Thyroid gland (tissue), 4 donors: ENCODE data around the gene FRMD4A. TPM values are rescaled to one million over a fixed set of nuclear protein-coding genes. Genes with fewer than 3 reads are reported as not detected.

Source experiments
- DNase-seq, 2 donors: peaks; one replicate each; pipeline ENCODE4 v3.0.0-alpha.2; 2019
- H3K27ac ChIP-seq, 3 donors: fragments of 200-600 bp; sonication (generic); 1 replicate in 2 of 3; 2 replicates in 1 of 3; pipeline ENCODE4 v1.5.1; 2016 to 2019; ENCODE audit warnings: mild to moderate bottlenecking in 1 of 3, moderate library complexity in 1 of 3
- H3K27me3 ChIP-seq: fragments of 200-600 bp; sonication (generic); one replicate; pipeline ENCODE4 v1.5.1; 2019
- H3K36me3 ChIP-seq, 2 donors: fragments of 200-600 bp; sonication (generic); one replicate each; pipeline ENCODE4 v1.5.1; 2016 to 2019
- H3K4me1 ChIP-seq, 2 donors: fragments of 200-600 bp; sonication (generic); one replicate each; pipeline ENCODE4 v1.5.1; 2017 to 2019
- H3K4me3 ChIP-seq, 3 donors: fragments of 200-600 bp; sonication (generic); replicated peaks in 1 of 3; 1 replicate in 2 of 3; 2 replicates in 1 of 3; pipeline ENCODE4 v1.5.1; 2016; ENCODE audit warnings: mild to moderate bottlenecking in 1 of 3
- H3K9me3 ChIP-seq: fragments of 200-600 bp; sonication (generic); one replicate; pipeline ENCODE4 v1.5.1; 2017
- POLR2A ChIP-seq, 2 donors: fragments of 450-650 bp; IDR thresholded peaks; one replicate each; pipeline ENCODE4 v1.6.1; 2017; ENCODE audit warnings: antibody characterized with exemption in 2 of 2, mild to moderate bottlenecking in 2 of 2, moderate library complexity in 1 of 2
- WGBS, 2 donors: methylation state at CpG; one replicate each; pipeline ENCODE4 v1.1.5; 2017; 5-methylcytosine and 5-hydroxymethylcytosine counted together
- intact Hi-C: fragments of 100-400 bp; cut with DNase I; formaldehyde crosslinking; loops from one replicate; pipeline ENCODE4 v1.15.1; 2023
- total RNA-seq, 4 donors: library from RNA; depleted of rRNA; stranded (reverse); fragments of >200 nt; gene quantifications; one replicate each; pipeline ENCODE4 v1.2.3, GENCODE V29; 2016
- TF ChIP-seq, protein P1 (sequence below), 6 experiments: fragments of 200-600 bp in 3 of 6; fragments of 450-650 bp in 3 of 6; sonication (generic) in 3 of 6; IDR thresholded peaks; one replicate each; pipeline ENCODE4 v1.5.1; 2016 to 2019; ENCODE audit warnings: antibody characterized with exemption in 6 of 6, mild to moderate bottlenecking in 2 of 6, inconsistent platforms in 1 of 6, moderate library complexity in 1 of 6

FRMD4A gene
- total RNA-seq, 4 donors from 2014 or later: 10.6 to 18.6 (median 16.3) TPM

DNA sequence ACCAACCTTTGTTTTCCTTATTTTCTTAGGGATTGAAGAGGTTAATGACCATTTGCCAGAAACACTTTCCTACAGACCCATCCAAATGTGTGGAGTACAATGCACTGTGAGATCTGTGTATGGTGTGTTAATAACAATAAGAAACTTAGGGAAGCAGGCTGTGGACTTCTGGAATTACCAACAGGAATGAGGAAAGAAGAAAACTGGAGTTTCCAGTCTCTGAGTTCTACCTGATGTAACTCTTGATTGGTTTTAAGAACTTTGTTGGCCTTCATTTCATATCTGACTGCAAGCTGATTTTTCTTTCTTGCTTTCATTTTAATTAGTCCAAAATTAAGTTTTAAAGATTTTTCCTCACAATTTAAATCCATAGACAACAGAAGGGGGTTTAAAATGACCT, 700.5 kb downstream of the FRMD4A start:
- intact Hi-C loops: no loop called here
- peaks cover 18 to 23% of the 10 kb centered on the region in 2 donors for H3K4me1 ChIP-seq
- H3K4me3 ChIP-seq: no peak overlapping the region
- H3K27me3 ChIP-seq: no peaks in the 10 kb centered on the region
- H3K27ac ChIP-seq: peak overlapping the region in 2 of 3 donors; percentile 34 to 52
- TF ChIP-seq, protein P1, sequence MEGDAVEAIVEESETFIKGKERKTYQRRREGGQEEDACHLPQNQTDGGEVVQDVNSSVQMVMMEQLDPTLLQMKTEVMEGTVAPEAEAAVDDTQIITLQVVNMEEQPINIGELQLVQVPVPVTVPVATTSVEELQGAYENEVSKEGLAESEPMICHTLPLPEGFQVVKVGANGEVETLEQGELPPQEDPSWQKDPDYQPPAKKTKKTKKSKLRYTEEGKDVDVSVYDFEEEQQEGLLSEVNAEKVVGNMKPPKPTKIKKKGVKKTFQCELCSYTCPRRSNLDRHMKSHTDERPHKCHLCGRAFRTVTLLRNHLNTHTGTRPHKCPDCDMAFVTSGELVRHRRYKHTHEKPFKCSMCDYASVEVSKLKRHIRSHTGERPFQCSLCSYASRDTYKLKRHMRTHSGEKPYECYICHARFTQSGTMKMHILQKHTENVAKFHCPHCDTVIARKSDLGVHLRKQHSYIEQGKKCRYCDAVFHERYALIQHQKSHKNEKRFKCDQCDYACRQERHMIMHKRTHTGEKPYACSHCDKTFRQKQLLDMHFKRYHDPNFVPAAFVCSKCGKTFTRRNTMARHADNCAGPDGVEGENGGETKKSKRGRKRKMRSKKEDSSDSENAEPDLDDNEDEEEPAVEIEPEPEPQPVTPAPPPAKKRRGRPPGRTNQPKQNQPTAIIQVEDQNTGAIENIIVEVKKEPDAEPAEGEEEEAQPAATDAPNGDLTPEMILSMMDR (IDR thresholded peaks at IDR 0.05): no peak
- no peak for TF ChIP-seq POLR2A (IDR thresholded peaks at IDR 0.05)
- H3K36me3 ChIP-seq: peaks cover 0 to 4% of the 10 kb centered on the region in 2 donors
- no peaks in the 10 kb centered on the region for H3K9me3 ChIP-seq
- no peak for DNase-seq

GRCh38 chr10:13629116-13629515, 701.6 kb downstream of the FRMD4A start:
- peaks cover 18 to 23% of the 10 kb centered on the region in 2 donors for H3K4me1 ChIP-seq
- peak overlapping the region in 2 of 3 donors; percentile 43 to 52 for H3K27ac ChIP-seq
- DNase-seq: peak; percentile 16 to 51
- H3K4me3 ChIP-seq: no peak overlapping the region
- no peaks in the 10 kb centered on the region for H3K27me3 ChIP-seq
- intact Hi-C loops: no loop called here
- 31 to 43% methylated on average over 2 of the region's 2 CpGs for WGBS, 2 donors
- H3K9me3 ChIP-seq: no peaks in the 10 kb centered on the region
- TF ChIP-seq, protein P1 (IDR thresholded peaks at IDR 0.05): no peak
- no peak for TF ChIP-seq POLR2A (IDR thresholded peaks at IDR 0.05)
- peaks cover 0 to 4% of the 10 kb centered on the region in 2 donors for H3K36me3 ChIP-seq

DNA sequence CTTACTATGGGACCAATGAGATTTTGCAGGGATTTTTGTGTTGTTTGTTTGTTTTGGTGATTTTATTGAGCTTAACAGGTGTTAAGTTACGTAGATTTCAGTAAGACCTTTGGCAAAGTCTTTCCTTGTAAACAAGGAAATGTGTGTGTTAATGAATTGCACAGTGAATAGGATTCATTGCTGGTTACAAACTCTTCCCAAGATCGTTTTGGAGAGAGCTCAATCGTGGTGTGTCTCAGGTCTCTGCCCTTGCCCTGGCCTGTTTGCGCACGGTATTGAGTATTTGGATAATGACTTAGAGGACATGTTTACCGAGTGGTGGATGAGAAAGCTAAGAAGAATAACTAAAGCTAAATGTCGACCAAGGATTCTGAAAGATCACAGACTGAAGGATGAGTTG, 702.1 kb downstream of the FRMD4A start:
- Histone ChIP-seq H3K4me1 (peaks cover 18 to 26% of the 10 kb centered on the region in 2 donors), H3K9me3 (no peaks in the 10 kb centered on the region), H3K27ac (peak overlapping the region; percentile 21 to 52 (median 43)), H3K4me3 (no peak overlapping the region), H3K27me3 (no peaks in the 10 kb centered on the region), H3K36me3 (peaks cover 0 to 4% of the 10 kb centered on the region in 2 donors)
- DNase-seq: no peak
- WGBS, 2 donors: 46 to 58% methylated on average over 7 of the region's 7 CpGs
- TF ChIP-seq POLR2A (IDR thresholded peaks at IDR 0.05): no peak
- TF ChIP-seq, protein P1 (IDR thresholded peaks at IDR 0.05): no peak
- intact Hi-C loops: no loop called here

DNA sequence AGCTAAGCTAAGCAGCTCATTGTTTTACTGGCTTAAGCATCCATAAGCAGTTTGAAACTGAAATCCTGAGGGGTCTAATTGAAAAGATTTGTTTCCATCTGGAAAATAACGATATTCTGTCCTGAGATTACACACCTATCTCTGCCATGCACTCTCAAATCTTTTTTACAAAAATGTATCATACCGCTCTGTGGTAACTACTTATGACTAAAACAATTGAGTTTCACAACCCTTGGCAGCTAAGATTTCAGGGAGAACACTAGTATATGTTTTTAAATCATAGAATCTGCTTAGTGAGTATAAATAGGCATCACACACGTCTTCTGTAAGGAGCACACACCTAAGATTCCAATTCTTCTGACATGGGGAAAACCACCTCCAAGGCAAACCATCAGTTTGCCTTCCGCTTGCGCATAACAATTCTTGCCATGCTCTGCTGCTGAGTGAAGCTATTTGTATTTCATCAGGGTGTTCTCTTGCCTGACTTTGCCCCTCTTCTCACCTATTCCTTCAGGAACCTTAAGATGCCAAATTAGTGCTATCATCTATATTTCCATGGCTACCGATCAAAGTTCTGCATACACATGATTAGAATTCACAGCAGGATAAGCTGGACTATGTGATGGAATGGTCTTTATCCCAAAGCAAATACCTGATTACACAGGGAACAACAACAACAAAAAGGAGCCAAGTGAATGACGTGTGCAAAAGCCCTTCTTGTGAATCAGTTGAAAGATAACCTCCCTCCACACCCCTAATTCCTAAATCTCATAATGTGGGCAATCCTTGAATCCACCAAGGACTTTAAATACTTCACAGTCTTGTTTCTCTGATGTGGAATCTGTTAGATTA, 703.0 kb downstream of the FRMD4A start:
- intact Hi-C loops: no loop called here
- H3K27ac ChIP-seq: peak overlapping the region in 1 of 3 donors; percentile 52
- 95 to 98% methylated on average over 7 of the region's 7 CpGs for WGBS, 2 donors
- TF ChIP-seq, protein P1 (IDR thresholded peaks at IDR 0.05): no peak
- no peak for TF ChIP-seq POLR2A (IDR thresholded peaks at IDR 0.05)
- no peaks in the 10 kb centered on the region for H3K9me3 ChIP-seq
- no peaks in the 10 kb centered on the region for H3K27me3 ChIP-seq
- DNase-seq: no peak
- no peak overlapping the region for H3K4me3 ChIP-seq
- H3K36me3 ChIP-seq: peaks cover 0 to 4% of the 10 kb centered on the region in 2 donors
- peaks cover 18 to 27% of the 10 kb centered on the region in 2 donors for H3K4me1 ChIP-seq

DNA sequence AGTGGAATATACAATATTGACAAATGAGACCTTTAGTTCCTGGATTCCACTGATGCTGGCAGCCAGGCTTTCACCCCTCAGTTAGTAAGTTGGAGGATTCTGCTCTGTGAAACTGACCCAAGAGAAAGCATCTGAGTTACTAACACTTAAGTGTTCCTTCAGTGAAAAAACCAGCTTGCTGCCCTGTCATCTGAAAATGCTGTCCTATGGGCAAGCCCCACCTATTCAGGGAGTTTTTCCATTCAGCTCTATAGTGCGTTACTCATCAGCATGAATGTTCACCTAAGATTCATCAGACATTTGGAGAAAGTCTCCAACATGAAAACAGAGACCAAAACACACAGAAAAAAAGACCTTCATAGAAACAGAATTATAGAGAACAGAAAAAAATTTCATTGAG, 706.1 kb downstream of the FRMD4A start:
- H3K9me3 ChIP-seq: no peaks in the 10 kb centered on the region
- TF ChIP-seq, protein P1 (IDR thresholded peaks at IDR 0.05): no peak
- no peak for TF ChIP-seq POLR2A (IDR thresholded peaks at IDR 0.05)
- H3K36me3 ChIP-seq: peaks cover 0 to 7% of the 10 kb centered on the region in 2 donors
- 91 to 95% methylated on average over 1 of the region's 1 CpG for WGBS, 2 donors
- no peak overlapping the region for H3K4me3 ChIP-seq
- no peak for DNase-seq
- no peaks in the 10 kb centered on the region for H3K27me3 ChIP-seq
- H3K27ac ChIP-seq: no peak overlapping the region
- peaks cover 10 to 18% of the 10 kb centered on the region in 2 donors for H3K4me1 ChIP-seq
- intact Hi-C loops: no loop called here
